HFF-Myc (cell line): Measurements from ENCODE around the gene GTF2H4.
"Not testable (repeated sequence)": the region's sequence is repeated elsewhere in the genome, so short reads cannot be mapped to it uniquely, and the experiment has no call there.

Experiments used
- DNase-seq: peaks from one replicate; pipeline ENCODE4 v3.0.0-alpha.2; 2011; ENCODE audit warnings: low read depth; ENCODE audit errors: extremely low read depth
- H3K4me3 ChIP-seq: replicated peaks from 2 replicates; pipeline ENCODE4 v1.5.1; 2011; ENCODE audit warnings: low read depth, mild to moderate bottlenecking, control low read depth, low read length
- TF ChIP-seq, protein P1 (sequence below): IDR thresholded peaks from 2 replicates; pipeline ENCODE4 v1.5.1; 2012; ENCODE audit warnings: mild to moderate bottlenecking, low read depth, low read length, control low read depth; ENCODE audit errors: missing control alignments

GTF2H4 gene

DNA sequence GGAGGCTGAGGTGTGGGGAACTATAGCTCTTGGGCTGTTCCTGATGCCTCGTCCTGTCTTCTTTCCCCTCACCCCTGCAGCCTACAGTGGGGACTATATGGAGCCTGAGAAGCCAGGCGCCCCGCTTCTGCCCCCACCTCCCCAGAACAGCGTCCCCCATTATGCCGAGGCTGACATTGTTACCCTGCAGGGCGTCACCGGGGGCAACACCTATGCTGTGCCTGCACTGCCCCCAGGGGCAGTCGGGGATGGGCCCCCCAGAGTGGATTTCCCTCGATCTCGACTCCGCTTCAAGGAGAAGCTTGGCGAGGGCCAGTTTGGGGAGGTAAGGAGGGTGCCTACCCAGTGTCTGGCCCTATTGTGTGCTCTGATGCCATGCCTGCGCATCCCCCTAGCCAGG is 11.5 kb upstream of the GTF2H4 start:
- DNase-seq, result no peak
- H3K4me3 ChIP-seq, result no peak overlapping the region
- TF ChIP-seq, protein P1, sequence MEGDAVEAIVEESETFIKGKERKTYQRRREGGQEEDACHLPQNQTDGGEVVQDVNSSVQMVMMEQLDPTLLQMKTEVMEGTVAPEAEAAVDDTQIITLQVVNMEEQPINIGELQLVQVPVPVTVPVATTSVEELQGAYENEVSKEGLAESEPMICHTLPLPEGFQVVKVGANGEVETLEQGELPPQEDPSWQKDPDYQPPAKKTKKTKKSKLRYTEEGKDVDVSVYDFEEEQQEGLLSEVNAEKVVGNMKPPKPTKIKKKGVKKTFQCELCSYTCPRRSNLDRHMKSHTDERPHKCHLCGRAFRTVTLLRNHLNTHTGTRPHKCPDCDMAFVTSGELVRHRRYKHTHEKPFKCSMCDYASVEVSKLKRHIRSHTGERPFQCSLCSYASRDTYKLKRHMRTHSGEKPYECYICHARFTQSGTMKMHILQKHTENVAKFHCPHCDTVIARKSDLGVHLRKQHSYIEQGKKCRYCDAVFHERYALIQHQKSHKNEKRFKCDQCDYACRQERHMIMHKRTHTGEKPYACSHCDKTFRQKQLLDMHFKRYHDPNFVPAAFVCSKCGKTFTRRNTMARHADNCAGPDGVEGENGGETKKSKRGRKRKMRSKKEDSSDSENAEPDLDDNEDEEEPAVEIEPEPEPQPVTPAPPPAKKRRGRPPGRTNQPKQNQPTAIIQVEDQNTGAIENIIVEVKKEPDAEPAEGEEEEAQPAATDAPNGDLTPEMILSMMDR, result no peak

DNA sequence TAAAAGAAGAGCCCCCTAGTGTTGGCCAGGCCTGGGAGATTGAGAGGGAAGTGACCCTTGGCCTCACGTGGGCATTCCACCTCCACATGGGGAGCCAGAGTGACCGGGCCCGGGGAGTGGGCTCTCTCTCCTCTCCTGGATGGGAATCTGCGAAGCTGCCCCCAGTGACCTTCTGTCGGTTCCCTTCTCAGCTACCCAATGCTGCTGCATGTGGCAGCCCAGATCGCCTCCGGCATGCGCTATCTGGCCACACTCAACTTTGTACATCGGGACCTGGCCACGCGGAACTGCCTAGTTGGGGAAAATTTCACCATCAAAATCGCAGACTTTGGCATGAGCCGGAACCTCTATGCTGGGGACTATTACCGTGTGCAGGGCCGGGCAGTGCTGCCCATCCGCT is 10.1 kb upstream of the GTF2H4 start:
- H3K4me3 ChIP-seq, result no peak overlapping the region
- DNase-seq, result no peak
- TF ChIP-seq, protein P1, result no peak

DNA sequence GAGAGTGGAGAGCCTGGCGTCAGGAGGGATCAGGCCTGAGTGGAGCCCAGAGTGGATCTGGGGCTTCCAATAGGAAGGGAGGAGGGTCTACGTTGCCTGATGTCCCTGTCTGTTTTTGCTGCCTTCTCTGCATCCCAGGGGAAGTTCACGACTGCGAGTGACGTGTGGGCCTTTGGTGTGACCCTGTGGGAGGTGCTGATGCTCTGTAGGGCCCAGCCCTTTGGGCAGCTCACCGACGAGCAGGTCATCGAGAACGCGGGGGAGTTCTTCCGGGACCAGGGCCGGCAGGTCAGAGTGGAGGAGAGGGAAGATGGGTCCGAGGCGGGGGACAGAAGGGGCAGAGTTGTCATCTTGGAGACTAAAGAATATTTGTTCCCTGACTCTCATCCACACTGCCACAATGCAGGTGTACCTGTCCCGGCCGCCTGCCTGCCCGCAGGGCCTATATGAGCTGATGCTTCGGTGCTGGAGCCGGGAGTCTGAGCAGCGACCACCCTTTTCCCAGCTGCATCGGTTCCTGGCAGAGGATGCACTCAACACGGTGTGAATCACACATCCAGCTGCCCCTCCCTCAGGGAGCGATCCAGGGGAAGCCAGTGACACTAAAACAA is 9.2 kb upstream of the GTF2H4 start:
- DNase-seq, result no peak
- TF ChIP-seq, protein P1, result no peak
- H3K4me3 ChIP-seq, result no peak overlapping the region

DNA sequence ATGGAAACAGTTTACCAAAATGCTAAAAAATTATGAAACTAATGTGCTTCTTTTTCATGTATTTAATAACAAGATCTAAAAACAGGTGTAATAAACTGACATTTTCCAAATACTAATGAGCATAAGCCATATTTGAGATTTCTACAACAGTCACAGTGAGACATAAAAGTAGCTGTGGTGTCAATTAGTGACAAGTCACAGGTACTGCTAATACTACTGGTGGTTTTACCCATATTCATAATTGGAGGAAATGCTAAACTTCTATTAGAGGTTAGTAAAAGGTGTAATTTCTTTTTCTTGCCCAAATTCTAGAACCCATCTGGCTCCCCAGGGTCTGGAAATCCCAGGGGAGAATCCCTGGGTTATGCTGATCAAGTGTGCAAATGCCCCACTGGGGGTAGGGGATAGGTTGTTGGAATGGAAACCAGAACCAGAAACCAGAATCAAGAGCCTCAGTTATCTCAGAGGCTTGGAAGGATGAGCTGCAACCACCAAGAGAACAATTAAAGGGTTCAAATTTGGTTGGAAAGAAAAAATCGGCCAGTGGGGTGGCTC is 7.1 kb upstream of the GTF2H4 start:
- no peak for DNase-seq
- TF ChIP-seq, protein P1, result no peak
- no peak overlapping the region for H3K4me3 ChIP-seq

DNA sequence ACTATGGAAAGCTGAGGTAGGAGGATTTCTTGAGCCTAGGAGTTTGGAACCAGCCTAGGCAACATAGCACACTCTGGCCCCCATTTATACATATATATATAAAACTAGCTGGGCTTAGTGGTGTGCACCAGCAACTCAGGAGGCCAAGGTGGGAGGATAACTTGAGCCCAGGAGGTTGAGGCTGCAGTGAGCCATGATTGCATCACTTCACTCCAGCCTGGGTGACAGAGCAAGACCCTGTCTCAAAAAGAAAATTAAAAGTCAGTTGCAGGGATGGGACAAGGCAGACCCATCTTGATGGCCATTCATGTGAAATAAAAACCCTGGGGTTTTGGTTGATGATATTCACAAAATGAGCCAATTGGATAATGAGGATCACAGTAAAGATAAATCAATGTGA is 6.6 kb upstream of the GTF2H4 start:
- TF ChIP-seq, protein P1, result no peak
- DNase-seq, result no peak
- H3K4me3 ChIP-seq, result no peak overlapping the region

DNA sequence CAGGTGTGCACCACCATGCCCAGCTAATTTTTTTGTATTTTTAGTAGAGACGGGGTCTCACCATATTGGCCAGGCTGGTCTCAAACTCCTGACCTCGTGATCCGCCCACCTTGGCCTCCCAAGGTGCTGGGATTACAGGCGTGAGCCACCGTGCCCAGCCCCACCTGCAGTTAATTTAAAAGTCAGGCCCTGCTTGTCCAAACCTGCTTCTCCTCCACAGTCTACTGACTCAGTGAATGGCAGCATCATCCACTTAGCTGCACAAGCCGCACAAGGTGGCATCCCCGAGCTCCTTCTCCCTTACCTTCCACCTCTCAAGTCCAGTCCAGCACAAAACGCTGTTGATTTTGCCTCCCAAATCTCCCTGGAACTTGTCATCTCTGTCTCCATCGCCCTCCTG is 5.8 kb upstream of the GTF2H4 start:
- not testable (repeated sequence) for H3K4me3 ChIP-seq, DNase-seq

DNA sequence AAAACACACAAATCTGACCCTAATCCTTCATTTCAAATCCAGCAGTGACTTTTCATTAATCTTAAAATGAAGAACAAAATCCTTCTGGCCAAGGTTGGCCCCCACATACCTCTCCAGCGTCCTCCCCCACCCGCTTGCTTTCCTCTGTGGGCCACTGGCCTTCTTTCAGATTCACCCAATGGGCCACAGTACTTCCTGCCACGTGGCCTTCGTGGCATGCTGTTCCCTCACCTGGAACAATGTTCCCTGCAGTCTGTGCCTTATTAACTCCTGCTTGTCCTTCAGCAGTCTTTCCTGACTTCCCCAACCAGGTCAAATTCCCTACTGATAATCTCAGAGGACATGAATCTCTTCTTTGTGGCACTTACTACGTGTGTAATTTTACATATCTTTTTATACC is 5.3 kb upstream of the GTF2H4 start:
- TF ChIP-seq, protein P1, result no peak
- DNase-seq, result no peak
- H3K4me3 ChIP-seq, result no peak overlapping the region
